HepG2 (cell line): ENCODE data around the gene TMEM247. TPM values are rescaled to one million over a fixed set of nuclear protein-coding genes. Genes with fewer than 3 reads are reported as not detected.

ENCODE experiments used
- CAMTA2 ChIP-seq: sonication (generic); formaldehyde crosslinking; IDR thresholded peaks from 2 replicates; pipeline ENCODE4 v1.4.0; 2020; ENCODE audit warnings: mild to moderate bottlenecking, missing genetic modification reagents, borderline replicate concordance
- DNMT3B ChIP-seq: conservative IDR thresholded peaks from 2 replicates; pipeline ENCODE4 v1.6.1; 2016; ENCODE audit warnings: missing biosample characterization, control low read depth
- GATAD2A ChIP-seq: IDR thresholded peaks from 2 replicates; pipeline ENCODE4 v1.6.1; 2016
- GRHL1 ChIP-seq: sonication (generic); formaldehyde crosslinking; conservative IDR thresholded peaks from 2 replicates; pipeline ENCODE4 v1.8.0; 2022; ENCODE audit warnings: missing genetic modification reagents
- HDAC2 ChIP-seq: sonication (generic); formaldehyde crosslinking; IDR thresholded peaks from 2 replicates; pipeline ENCODE4 v1.4.0; 2020; ENCODE audit warnings: missing genetic modification reagents
- KMT2A ChIP-seq: sonication (generic); formaldehyde crosslinking; IDR thresholded peaks from 2 replicates; pipeline ENCODE4 v1.4.0; 2020; ENCODE audit warnings: missing genetic modification reagents
- MED8 ChIP-seq: sonication (generic); formaldehyde crosslinking; IDR thresholded peaks from 2 replicates; pipeline ENCODE4 v1.8.1; 2023; ENCODE audit warnings: mild to moderate bottlenecking, missing genetic modification reagents; ENCODE audit not compliant: insufficient replicate concordance
- PATZ1 ChIP-seq: sonication (generic); formaldehyde crosslinking; IDR thresholded peaks from 2 replicates; pipeline ENCODE4 v1.4.0; 2020; ENCODE audit warnings: missing genetic modification reagents
- PAXIP1 ChIP-seq: sonication (generic); formaldehyde crosslinking; conservative IDR thresholded peaks from 2 replicates; pipeline ENCODE4 v1.4.0; 2020; ENCODE audit warnings: mild to moderate bottlenecking, missing genetic modification reagents, moderate library complexity
- PLSCR1 ChIP-seq: sonication (generic); formaldehyde crosslinking; IDR thresholded peaks from 2 replicates; pipeline ENCODE4 v1.5.0; 2020; ENCODE audit warnings: missing genetic modification reagents, mild to moderate bottlenecking, borderline replicate concordance
- PRPF4 ChIP-seq: fragments of 200-400 bp; formaldehyde crosslinking; IDR thresholded peaks from 2 replicates; pipeline ENCODE4 v1.6.1; 2016; ENCODE audit warnings: low read length, low read depth; ENCODE audit not compliant: poor library complexity, severe bottlenecking
- RXRB ChIP-seq: IDR thresholded peaks from 2 replicates; pipeline ENCODE4 v1.6.1; 2016; ENCODE audit warnings: borderline replicate concordance, missing genetic modification reagents, missing compliant biosample characterization
- SIX4 ChIP-seq: sonication (generic); formaldehyde crosslinking; IDR thresholded peaks from 2 replicates; pipeline ENCODE4 v1.4.0; 2020; ENCODE audit warnings: missing genetic modification reagents
- SMARCE1 ChIP-seq: fragments of 450-650 bp; IDR thresholded peaks from 2 replicates; pipeline ENCODE4 v1.6.1; 2017; ENCODE audit warnings: borderline replicate concordance
- ZBTB43 ChIP-seq: sonication (generic); formaldehyde crosslinking; conservative IDR thresholded peaks from 2 replicates; pipeline ENCODE4 v1.4.0; 2020; ENCODE audit warnings: missing genetic modification reagents
- ZNF225 ChIP-seq: sonication (generic); formaldehyde crosslinking; IDR thresholded peaks from 2 replicates; pipeline ENCODE4 v1.4.0; 2020; ENCODE audit warnings: mild to moderate bottlenecking, missing genetic modification reagents
- ZNF580 ChIP-seq: IDR thresholded peaks from 2 replicates; pipeline ENCODE4 v1.6.1; 2016; ENCODE audit warnings: low read depth, borderline replicate concordance
- polyA plus RNA-seq, 8 experiments: library from polyadenylated mRNA; depleted of rRNA in 3 of 8; stranded (reverse) in 7 of 8; unstranded in 1 of 8; fragments of >200 nt; fragmentation: Illumina TruSeq in 4 of 8; extraction: Trizol in 4 of 8; gene quantifications; 2 replicates each; pipeline versions ENCODE4 v1.2.1 to v1.2.3, GENCODE V29; 2011 to 2016; ENCODE audit warnings: low read depth in 4 of 8, missing spikeins in 1 of 8, mixed read lengths in 1 of 8; ENCODE audit not compliant: insufficient read depth in 1 of 8
- total RNA-seq, 5 experiments: library from RNA; depleted of rRNA; stranded (reverse); fragments of >200 nt; fragmentation: Illumina TruSeq; extraction: Trizol; gene quantifications; 2 replicates each; pipeline ENCODE4 v1.2.3, GENCODE V29; 2016; ENCODE audit warnings: low read depth in 1 of 5

TMEM247 gene
- total and polyA plus RNA-seq, 2 of the 13 experiments (the other 11 are each of a cell fraction or from before 2014, with no cell fraction given) = not detected

- TF ChIP-seq GRHL1 = no peak
- no peak for TF ChIP-seq SIX4 (CRISPR knock-in tag)
- TF ChIP-seq HDAC2 (CRISPR knock-in tag) = peak; percentile 41; the same call in 1 of the 2 replicates
- TF ChIP-seq PLSCR1 (CRISPR knock-in tag) = no peak
- TF ChIP-seq GATAD2A = peak; percentile 64
- no peak for TF ChIP-seq ZNF225
- peak; percentile 46; the same call in 1 of the 2 replicates for TF ChIP-seq PAXIP1 (CRISPR knock-in tag)
- TF ChIP-seq RXRB (CRISPR knock-in tag) = peak; percentile 21; the same call in 1 of the 2 replicates
- TF ChIP-seq PRPF4 = no peak
- TF ChIP-seq PATZ1 (CRISPR knock-in tag) = no peak
- no peak for TF ChIP-seq ZBTB43 (CRISPR knock-in tag)
- TF ChIP-seq MED8 (CRISPR knock-in tag) = no peak
- TF ChIP-seq DNMT3B (CRISPR knock-in tag) = no peak
- no peak for TF ChIP-seq SMARCE1
- TF ChIP-seq CAMTA2 (CRISPR knock-in tag) = no peak
- no peak for TF ChIP-seq KMT2A (CRISPR knock-in tag)
- TF ChIP-seq ZNF580 (CRISPR knock-in tag) = 0 out of 2 replicates have a peak, but pooled peaks have one; percentile 25
Observed at GRCh38 chr2:46441838-46442712, 37.3 kb upstream of the TMEM247 start (continued).
